Neural cell (in vitro differentiated cells): Measurements from ENCODE around the gene KRT14. TPM values are rescaled to one million over a fixed set of nuclear protein-coding genes. Genes with fewer than 3 reads are reported as not detected.

Experiments used
- H2AFZ ChIP-seq: fragments of 200-600, 300-800 bp; sonication (generic), shearing (Covaris generic); 2 replicates; pipeline ENCODE4 v1.6.0; 2014; ENCODE audit warnings: low read depth, mild to moderate bottlenecking, antibody characterized with exemption, low read length, moderate library complexity
- H3F3A ChIP-seq: fragments of 200-600 bp; shearing (Covaris generic); 2 replicates; pipeline ENCODE4 v1.6.1; 2016; ENCODE audit warnings: mild to moderate bottlenecking, moderate library complexity, mixed read lengths, antibody characterized with exemption, low read length; ENCODE audit not compliant: insufficient read depth, poor library complexity, severe bottlenecking
- H3K27ac ChIP-seq: fragments of 200-600, 300-800 bp; sonication (generic), shearing (Covaris generic); 2 replicates; pipeline ENCODE4 v1.5.1; 2014; ENCODE audit warnings: mild to moderate bottlenecking, low read length, moderate library complexity
- H3K27me3 ChIP-seq: fragments of 300-800, 200-600 bp; sonication (generic), shearing (Covaris generic); 2 replicates; pipeline ENCODE4 v1.6.0; 2014; ENCODE audit warnings: mild to moderate bottlenecking, low read depth, low read length, moderate library complexity; ENCODE audit not compliant: insufficient read depth
- H3K36me3 ChIP-seq: fragments of 300-800, 200-600 bp; sonication (generic), shearing (Covaris generic); 2 replicates; pipeline ENCODE4 v1.5.1; 2014; ENCODE audit warnings: mild to moderate bottlenecking, antibody characterized with exemption, low read length, moderate library complexity; ENCODE audit not compliant: insufficient read depth
- H3K4me2 ChIP-seq: fragments of 300-800, 200-600 bp; sonication (generic), shearing (Covaris generic); 2 replicates; pipeline ENCODE4 v1.6.0; 2014; ENCODE audit warnings: mild to moderate bottlenecking, low read length
- H3K4me3 ChIP-seq: fragments of 300-800, 200-600 bp; sonication (generic), shearing (Covaris generic); 2 replicates; pipeline ENCODE4 v1.5.1; 2014; ENCODE audit warnings: mild to moderate bottlenecking, low read length, moderate library complexity
- H3K79me2 ChIP-seq: fragments of 200-600 bp; shearing (Covaris generic); replicated peaks from 2 replicates; pipeline ENCODE4 v1.6.0; 2014; ENCODE audit warnings: mild to moderate bottlenecking, low read length, moderate library complexity; ENCODE audit not compliant: insufficient read depth
- H3K9ac ChIP-seq: fragments of 300-800, 200-600 bp; sonication (generic), shearing (Covaris generic); 2 replicates; pipeline ENCODE4 v1.6.1; 2016; ENCODE audit warnings: mild to moderate bottlenecking, low read length, mixed read lengths
- H3K9me2 ChIP-seq: fragments of 200-600 bp; shearing (Covaris generic); 2 replicates; pipeline ENCODE4 v1.6.1; 2016; ENCODE audit warnings: mild to moderate bottlenecking, low read length, mixed read lengths; ENCODE audit not compliant: insufficient read depth
- H3K9me3 ChIP-seq: fragments of 200-600, 300-800 bp; sonication (generic), shearing (Covaris generic); 2 replicates; pipeline ENCODE4 v1.6.1; 2016; ENCODE audit warnings: mild to moderate bottlenecking, mixed run types, low read length, moderate library complexity, mixed read lengths
- H4K20me1 ChIP-seq: fragments of 200-600 bp; shearing (Covaris generic); 2 replicates; pipeline ENCODE4 v1.6.1; 2016; ENCODE audit warnings: mild to moderate bottlenecking, mixed run types; ENCODE audit not compliant: insufficient read depth
- CTCF ChIP-seq: fragments of 450-650 bp; IDR thresholded peaks from 2 replicates; pipeline ENCODE4 v1.5.1; 2014; ENCODE audit warnings: antibody characterized with exemption, mild to moderate bottlenecking, moderate library complexity; ENCODE audit not compliant: poor library complexity, severe bottlenecking
- EP300 ChIP-seq: fragments of 450-650 bp; conservative IDR thresholded peaks from 2 replicates; pipeline ENCODE4 v1.6.1; 2014; ENCODE audit warnings: antibody characterized with exemption, mild to moderate bottlenecking, moderate library complexity; ENCODE audit not compliant: poor library complexity, severe bottlenecking
- EZH2 ChIP-seq: fragments of 200-600, 300-800 bp; shearing (Covaris generic), sonication (generic); IDR thresholded peaks from 2 replicates; pipeline ENCODE4 v1.6.1; 2014; ENCODE audit warnings: antibody characterized with exemption, low read length, borderline replicate concordance, mild to moderate bottlenecking; ENCODE audit not compliant: insufficient read depth, poor library complexity, severe bottlenecking
- MXI1 ChIP-seq: fragments of 450-650 bp; conservative IDR thresholded peaks from 2 replicates; pipeline ENCODE4 v1.6.1; 2014; ENCODE audit warnings: antibody characterized with exemption, mild to moderate bottlenecking; ENCODE audit not compliant: poor library complexity, severe bottlenecking
- POLR2AphosphoS5 ChIP-seq: IDR thresholded peaks from 2 replicates; pipeline ENCODE4 v1.6.1; 2012
- RAD21 ChIP-seq: fragments of 450-650 bp; conservative IDR thresholded peaks from 2 replicates; pipeline ENCODE4 v1.6.1; 2014; ENCODE audit warnings: antibody characterized with exemption, mild to moderate bottlenecking, moderate library complexity
- REST ChIP-seq: IDR thresholded peaks from 2 replicates; pipeline ENCODE4 v1.6.1; 2012; ENCODE audit warnings: borderline replicate concordance
- SMC3 ChIP-seq: fragments of 450-650 bp; conservative IDR thresholded peaks from 2 replicates; pipeline ENCODE4 v1.6.1; 2014; ENCODE audit warnings: antibody characterized with exemption, mild to moderate bottlenecking, moderate library complexity; ENCODE audit not compliant: poor library complexity
- TAF1 ChIP-seq: IDR thresholded peaks from 2 replicates; pipeline ENCODE4 v1.6.1; 2012; ENCODE audit warnings: low read depth
- polyA plus RNA-seq: library from polyadenylated mRNA; depleted of rRNA; stranded (reverse); fragments of >200 nt; gene quantifications from 2 replicates; pipeline ENCODE4 v1.2.3, GENCODE V29; 2014

KRT14 gene
- polyA plus RNA-seq, 1 donor from 2014 or later, result not detected

- Histone ChIP-seq H3F3A (no peaks in the 10 kb centered on the region), H3K27me3 (no peaks in the 10 kb centered on the region), H3K27ac (no peak overlapping the region), H3K9me2 (no peaks in the 10 kb centered on the region), H3K4me3 (no peak overlapping the region), H4K20me1 (no peaks in the 10 kb centered on the region), H2AFZ (no peak overlapping the region), H3K79me2 (no peaks in the 10 kb centered on the region), H3K9ac (no peak overlapping the region), H3K9me3 (no peaks in the 10 kb centered on the region), H3K36me3 (no peaks in the 10 kb centered on the region), H3K4me2 (no peak overlapping the region)
- TF ChIP-seq MXI1 (no peak), CTCF (no peak), SMC3 (no peak), EP300 (no peak), REST (no peak), RAD21 (no peak), TAF1 (no peak), POLR2AphosphoS5 (no peak), EZH2 (no peak)
Observed at GRCh38 chr17:41553987-41554680, 32.6 kb downstream of the KRT14 start.

- Histone ChIP-seq H4K20me1 (no peaks in the 10 kb centered on the region), H3K9me2 (no peaks in the 10 kb centered on the region), H3F3A (no peaks in the 10 kb centered on the region), H2AFZ (no peak overlapping the region), H3K27ac (no peak overlapping the region), H3K27me3 (no peaks in the 10 kb centered on the region), H3K4me2 (no peak overlapping the region), H3K9me3 (no peaks in the 10 kb centered on the region), H3K36me3 (no peaks in the 10 kb centered on the region), H3K9ac (no peak overlapping the region), H3K4me3 (no peak overlapping the region), H3K79me2 (no peaks in the 10 kb centered on the region)
- TF ChIP-seq MXI1, result no peak
- no peak for TF ChIP-seq EZH2
- TF ChIP-seq CTCF, result no peak
- no peak for TF ChIP-seq RAD21
- TF ChIP-seq EP300, result no peak
- no peak for TF ChIP-seq REST
Observed at GRCh38 chr17:41553176-41553575, 33.5 kb downstream of the KRT14 start.
